ENCODE data around the gene FEM1C.

DNA sequence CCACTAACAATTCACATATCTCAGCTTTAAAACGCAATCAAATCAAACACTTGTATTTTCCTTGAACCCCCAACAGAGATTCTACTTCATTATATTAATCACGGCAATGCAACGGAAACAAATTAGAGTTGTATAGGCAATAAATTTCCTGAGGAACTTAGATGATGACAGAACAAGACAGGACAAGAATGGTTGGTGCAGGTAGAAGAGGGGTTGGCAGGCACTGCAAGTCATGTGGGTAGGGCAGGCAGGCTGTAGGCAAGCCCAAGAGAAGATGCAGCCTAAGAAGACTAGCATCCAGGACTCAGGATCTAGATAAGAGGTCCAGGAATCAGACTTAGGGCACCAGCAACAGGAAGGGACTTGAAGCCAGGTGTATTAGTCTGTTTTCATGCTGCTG, 16.6 kb upstream of the FEM1C start:
- TF ChIP-seq CTCF (IDR thresholded peaks at IDR 0.05) (no peak), SIN3A (IDR thresholded peaks at IDR 0.05; ENCODE audit: borderline replicate concordance, insufficient read depth, low read depth, low read length) (no peak), POLR2AphosphoS5 (IDR thresholded peaks at IDR 0.05; ENCODE audit: low read depth, low read length) (no peak)

Measured in Panc1 (cell line).